Tibial nerve (tissue), 4 donors: ENCODE measurements around the gene ARFGAP1.

Source experiments
- EP300 ChIP-seq, 2 donors: sonication (generic); formaldehyde crosslinking; IDR thresholded peaks; one replicate each; pipeline ENCODE4 v1.6.1; 2017; ENCODE audit warnings: antibody characterized with exemption in 2 of 2, mild to moderate bottlenecking in 1 of 2
- POLR2A ChIP-seq, 2 donors: fragments of 450-650 bp; IDR thresholded peaks; one replicate each; pipeline ENCODE4 v1.6.1; 2017; ENCODE audit warnings: antibody characterized with exemption in 2 of 2, mild to moderate bottlenecking in 2 of 2, moderate library complexity in 2 of 2
- TF ChIP-seq, protein P1 (sequence below), 5 experiments: fragments of 200-600 bp in 3 of 5; fragments of 450-650 bp in 2 of 5; sonication (generic) in 3 of 5; IDR thresholded peaks; one replicate each; pipeline ENCODE4 v1.5.1; 2016 to 2019; ENCODE audit warnings: antibody characterized with exemption in 5 of 5, mild to moderate bottlenecking in 3 of 5, moderate library complexity in 2 of 5

DNA sequence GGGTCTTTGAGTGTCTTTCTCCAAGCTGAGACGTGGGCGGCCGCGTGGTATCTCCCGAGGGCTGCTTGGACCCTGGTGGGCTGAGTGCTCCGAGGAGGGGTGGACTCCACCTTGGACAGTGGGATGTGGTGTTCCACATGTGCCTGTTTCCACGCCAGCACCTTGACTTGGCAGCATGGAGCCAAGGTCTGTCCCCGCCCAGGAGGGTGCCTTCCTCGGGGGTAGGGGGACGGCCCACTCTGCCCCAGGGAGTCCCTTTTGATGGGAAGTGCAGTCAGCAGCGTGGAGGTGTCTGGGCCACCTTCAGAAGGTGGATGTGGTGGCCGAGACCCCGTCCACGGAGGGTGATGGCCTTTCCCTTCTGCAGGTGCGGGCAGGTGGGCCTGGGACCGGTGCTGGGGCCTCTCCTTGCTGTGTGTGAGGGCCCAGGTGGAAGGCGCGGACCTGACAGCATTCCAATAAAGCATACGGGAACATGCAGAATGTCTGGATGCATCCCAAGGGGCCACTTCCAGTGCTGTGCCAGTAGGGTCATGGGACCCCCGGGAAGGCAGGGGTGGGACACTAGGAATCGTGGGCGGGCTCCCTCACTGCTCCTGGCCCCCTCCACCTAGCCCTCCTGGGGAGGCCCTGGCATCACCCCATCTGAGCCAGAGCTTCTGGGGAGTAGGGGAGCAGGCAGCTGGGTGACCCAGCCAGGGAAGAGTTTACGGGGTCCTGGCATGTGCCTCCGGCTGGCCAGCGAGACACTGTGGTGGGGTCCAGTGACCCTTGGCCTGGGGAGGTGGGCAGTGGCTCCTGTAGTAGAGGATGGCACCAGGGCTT, 16.9 kb downstream of the ARFGAP1 start:
- TF ChIP-seq, protein P1, sequence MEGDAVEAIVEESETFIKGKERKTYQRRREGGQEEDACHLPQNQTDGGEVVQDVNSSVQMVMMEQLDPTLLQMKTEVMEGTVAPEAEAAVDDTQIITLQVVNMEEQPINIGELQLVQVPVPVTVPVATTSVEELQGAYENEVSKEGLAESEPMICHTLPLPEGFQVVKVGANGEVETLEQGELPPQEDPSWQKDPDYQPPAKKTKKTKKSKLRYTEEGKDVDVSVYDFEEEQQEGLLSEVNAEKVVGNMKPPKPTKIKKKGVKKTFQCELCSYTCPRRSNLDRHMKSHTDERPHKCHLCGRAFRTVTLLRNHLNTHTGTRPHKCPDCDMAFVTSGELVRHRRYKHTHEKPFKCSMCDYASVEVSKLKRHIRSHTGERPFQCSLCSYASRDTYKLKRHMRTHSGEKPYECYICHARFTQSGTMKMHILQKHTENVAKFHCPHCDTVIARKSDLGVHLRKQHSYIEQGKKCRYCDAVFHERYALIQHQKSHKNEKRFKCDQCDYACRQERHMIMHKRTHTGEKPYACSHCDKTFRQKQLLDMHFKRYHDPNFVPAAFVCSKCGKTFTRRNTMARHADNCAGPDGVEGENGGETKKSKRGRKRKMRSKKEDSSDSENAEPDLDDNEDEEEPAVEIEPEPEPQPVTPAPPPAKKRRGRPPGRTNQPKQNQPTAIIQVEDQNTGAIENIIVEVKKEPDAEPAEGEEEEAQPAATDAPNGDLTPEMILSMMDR (IDR thresholded peaks at IDR 0.05): no peak
- no peak for TF ChIP-seq EP300 (IDR thresholded peaks at IDR 0.05)
- no peak for TF ChIP-seq POLR2A (IDR thresholded peaks at IDR 0.05)
